Measurements from ENCODE around the gene BHLHA15. TPM values are rescaled to one million over a fixed set of nuclear protein-coding genes. Genes with fewer than 3 reads are reported as not detected.

Gene BHLHA15
- total and polyA plus RNA-seq, 9 of the 15 experiments (the other 6 are each of a cell fraction or from before 2014, with no cell fraction given): 0.22 to 2.0 (median 1.1) TPM; not detected in 4

- TF ChIP-seq RERE (CRISPR knock-in tag; IDR thresholded peaks at IDR 0.05; ENCODE audit: borderline replicate concordance) (no peak), ZNF668 (CRISPR knock-in tag; IDR thresholded peaks at IDR 0.05) (no peak), CREM (IDR thresholded peaks at IDR 0.05; ENCODE audit: low read depth) (no peak), ZBTB2 (IDR thresholded peaks at IDR 0.05) (no peak; the same call in 1 of the 2 replicates), DMBX1 (CRISPR knock-in tag; IDR thresholded peaks at IDR 0.05; ENCODE audit: borderline replicate concordance) (peak; percentile 80), CXXC5 (CRISPR knock-in tag; IDR thresholded peaks at IDR 0.05) (peak; percentile 100), ZNF785 (CRISPR knock-in tag; IDR thresholded peaks at IDR 0.05) (no peak), ZNF280B (CRISPR knock-in tag; IDR thresholded peaks at IDR 0.05) (no peak), U2AF2 (optimal IDR thresholded peaks at IDR 0.05; ENCODE audit: low read depth, low read length) (no peak), EZH2 (IDR thresholded peaks at IDR 0.05; ENCODE audit: borderline replicate concordance, low read depth, low read length) (no peak), IRF1 (CRISPR knock-in tag; IDR thresholded peaks at IDR 0.05; ENCODE audit: borderline replicate concordance) (no peak), ZNF24 (IDR thresholded peaks at IDR 0.05) (no peak), RBFOX2 (IDR thresholded peaks at IDR 0.05; ENCODE audit: low read depth, low read length) (no peak), RAD21 (CRISPR knock-in tag; conservative IDR thresholded peaks at IDR 0.05 in 1 of 2, IDR thresholded peaks at IDR 0.05 in 1 of 2) (no peak), LEF1 (IDR thresholded peaks at IDR 0.05) (peak; percentile 57; the same call in 1 of the 2 replicates), NFIX (CRISPR knock-in tag; IDR thresholded peaks at IDR 0.05; ENCODE audit: low read depth) (no peak), HSF4 (CRISPR knock-in tag; IDR thresholded peaks at IDR 0.05; ENCODE audit: borderline replicate concordance) (no peak)
These were observed 6.7 kb downstream of the BHLHA15 start (continued) for GRCh38 chr7:98217623-98218582.

Data from K562 (cell line).